SKM-1 (cell line): ENCODE data around the gene ARL8B.
A peak's percentile ranks its signal among the peaks of the same experiment; 100 is the strongest.
"Not testable (repeated sequence)": the region's sequence is repeated elsewhere in the genome, so short reads cannot be mapped to it uniquely, and the experiment has no call there.

Source experiments
- DNase-seq: peaks from one replicate; lab custom pipeline; 2025; ENCODE audit not compliant: unreplicated experiment; lab: John Stamatoyannopoulos, UW

Gene ARL8B

DNA sequence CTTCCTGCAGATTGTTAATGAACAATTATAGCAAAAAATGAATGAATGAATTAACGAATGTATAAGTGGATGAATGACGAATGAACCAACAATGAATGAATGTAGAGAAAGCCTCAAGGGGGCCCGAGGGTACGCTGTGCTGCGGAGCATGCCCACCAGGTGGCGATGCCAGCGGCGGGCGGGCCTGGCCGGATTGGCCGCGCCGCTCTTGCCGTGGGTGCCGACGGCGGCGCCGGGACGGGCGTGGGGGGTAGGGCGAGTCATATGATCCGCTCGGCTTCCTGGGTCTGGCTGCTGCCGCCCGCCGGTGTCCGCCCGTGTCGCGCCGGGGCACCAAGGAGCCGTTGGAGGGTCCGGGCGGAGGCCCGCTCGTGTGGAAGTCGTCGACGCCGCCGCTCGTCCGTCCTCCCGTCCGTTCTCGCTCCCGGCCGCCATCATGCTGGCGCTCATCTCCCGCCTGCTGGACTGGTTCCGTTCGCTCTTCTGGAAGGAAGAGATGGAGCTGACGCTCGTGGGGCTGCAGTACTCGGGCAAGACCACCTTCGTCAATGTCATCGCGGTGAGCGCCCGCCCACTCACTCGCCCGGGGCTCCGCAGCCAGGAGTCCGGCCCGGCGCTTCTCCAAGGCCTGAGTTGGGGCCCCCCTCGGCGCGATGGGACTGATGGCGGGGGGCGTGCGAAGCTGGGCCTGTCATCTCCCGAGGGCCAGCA lies at the start of gene ARL8B:
Gene ARL8B, plus strand, starts transcription at position 263 of the 711 bp plus-strand sequence. Its CDS starts 174 bp downstream, at position 437.
- DNase-seq: peak; percentile 69

DNA sequence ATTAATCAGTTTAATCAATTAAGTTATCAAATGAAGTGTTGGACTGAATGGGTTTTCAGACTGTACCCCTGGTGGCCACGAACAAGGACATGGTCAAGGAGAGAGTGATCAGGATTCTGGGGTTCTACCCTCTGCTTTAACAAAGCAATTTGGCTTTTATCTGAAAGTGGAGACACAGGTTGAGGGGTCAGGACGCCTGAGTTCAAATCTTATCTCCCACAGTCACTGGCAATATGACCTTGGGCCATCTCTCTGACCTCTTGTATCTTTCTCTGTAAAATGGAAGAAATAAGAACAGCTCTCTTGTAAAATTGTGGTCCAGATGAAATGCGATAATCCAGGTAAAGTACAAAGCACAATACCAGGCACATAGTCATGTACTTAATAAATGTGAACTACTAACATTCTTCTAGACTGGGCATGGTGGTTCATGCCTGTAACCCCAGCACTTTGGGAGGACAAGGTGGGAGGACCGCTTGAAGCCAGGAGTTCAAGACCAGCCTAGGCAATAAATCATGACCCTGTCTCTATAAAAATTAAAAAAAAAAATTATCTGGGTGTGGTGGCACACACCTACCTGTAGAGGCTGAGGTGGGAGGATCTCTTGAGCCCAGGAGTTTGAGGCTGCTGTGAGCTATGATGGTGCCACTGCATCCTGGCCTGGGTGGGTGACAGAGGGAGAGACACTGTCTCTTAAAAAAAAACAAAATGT lies 48.6 kb upstream of the ARL8B start:
- no peak for DNase-seq

DNA sequence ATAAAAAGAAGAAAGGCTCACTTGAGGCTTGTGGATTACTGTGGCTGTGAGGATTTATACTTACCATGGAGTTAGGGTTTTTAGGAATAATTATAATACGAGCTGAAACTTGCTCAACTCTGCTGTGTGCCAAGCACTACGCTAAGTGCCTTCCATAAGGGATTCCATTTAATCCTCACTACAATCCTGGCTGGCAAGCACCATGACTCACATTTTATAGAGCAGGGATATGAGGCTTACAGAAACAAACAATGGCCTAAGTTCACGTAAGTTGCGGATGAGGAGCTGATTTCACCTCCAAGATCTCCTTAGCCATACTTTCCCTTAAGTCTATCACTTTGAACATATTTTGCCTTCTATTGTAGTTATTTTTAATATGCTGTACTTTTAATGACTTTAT lies 43.9 kb upstream of the ARL8B start:
- DNase-seq: no peak

GRCh38 chr3:5079761-5080160 lies 42.3 kb upstream of the ARL8B start:
- DNase-seq: no peak

GRCh38 chr3:5080779-5081550 lies 41.1 kb upstream of the ARL8B start:
- DNase-seq: no peak

DNA sequence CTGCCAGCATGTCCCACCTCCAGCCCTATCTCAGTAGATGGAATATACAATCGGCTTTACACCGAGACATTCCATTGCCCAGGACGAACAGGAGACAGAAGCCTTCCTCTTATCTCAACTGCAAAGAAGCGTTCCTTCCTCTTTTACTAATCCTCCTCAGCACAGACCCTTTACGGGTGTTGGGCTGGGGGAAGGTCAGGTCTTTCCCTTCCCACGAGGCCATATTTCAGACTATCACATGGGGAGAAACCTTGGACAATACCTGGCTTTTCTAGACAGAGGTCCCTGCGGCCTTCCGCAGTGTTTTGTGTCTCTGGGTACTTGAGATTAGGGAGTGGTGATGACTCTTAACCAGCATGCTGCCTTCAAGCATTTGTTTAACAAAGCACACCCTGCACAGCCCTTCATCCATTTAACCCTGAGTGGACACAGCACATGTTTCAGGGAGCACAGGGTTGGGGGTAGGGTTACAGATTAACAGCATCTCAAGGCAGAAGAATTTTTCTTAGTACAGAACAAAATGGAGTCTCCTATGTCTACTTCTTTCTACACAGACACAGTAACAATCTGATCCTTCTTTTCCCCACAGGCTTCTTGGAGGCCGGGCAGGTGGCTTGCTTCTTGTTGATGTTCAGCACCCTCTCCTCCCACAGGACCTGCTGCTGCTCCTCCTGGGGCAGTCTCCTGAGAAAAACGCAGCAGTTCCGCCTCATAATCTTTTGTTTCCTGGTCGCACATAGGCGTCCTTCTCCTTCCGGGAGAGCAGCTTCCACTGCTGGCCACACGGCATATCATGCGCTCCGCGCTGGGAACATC lies 39.9 kb upstream of the ARL8B start:
- DNase-seq: peak; percentile 7

DNA sequence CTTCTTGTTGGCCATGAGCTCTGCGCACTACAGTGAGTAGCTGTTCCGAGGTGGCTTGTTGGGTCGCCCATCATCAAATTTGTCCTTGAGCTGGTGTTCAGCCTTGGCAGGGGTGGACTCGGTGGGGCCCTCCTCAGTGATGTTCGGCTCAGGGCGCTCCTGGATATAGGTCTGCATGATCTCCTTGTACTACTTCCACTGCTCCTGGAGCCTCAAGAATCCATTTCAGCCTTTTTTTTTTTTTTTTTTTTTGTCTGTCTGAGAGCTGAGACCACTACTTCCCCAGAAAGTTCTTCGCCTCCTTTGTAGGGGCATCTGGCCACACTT lies 39.3 kb upstream of the ARL8B start:
- no peak for DNase-seq

DNA sequence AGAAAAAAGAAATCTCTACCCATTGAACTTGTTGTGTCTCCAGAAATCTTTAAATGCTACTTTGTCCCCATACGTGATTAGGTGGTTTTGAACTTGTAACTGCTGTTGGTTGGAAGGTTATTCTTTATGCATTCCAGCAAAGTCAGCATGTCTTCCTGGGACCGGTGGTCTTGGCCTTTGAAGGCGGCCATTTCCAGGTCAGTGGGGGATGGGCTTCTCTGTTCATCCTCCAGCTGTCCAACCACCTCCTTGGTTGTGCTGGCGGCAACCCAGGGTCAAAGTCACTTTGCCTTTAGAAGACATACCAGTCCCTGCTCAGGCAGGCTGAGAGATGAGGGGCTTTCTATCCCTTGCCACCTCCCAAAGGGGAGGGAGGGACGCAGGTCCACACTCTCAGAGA lies 37.9 kb upstream of the ARL8B start:
- DNase-seq: no peak

DNA sequence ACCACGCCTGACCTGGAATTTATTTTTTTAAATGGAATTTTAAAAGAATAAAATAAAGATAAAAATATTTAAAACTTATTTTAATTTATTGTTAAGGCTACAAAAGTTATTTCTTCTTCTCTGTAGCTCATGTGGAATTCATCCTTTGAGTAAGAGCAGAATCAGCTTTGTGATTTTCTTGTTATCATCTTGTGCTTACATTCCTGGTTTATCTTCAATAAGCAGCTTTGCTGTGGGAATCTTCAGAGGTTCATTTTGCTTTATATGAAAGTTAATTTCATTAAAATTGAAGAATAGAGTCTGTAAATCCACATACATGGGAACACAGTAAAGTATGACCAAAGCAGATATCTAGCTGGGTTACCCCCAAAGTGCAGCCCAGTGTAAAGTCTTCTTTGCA lies 35.4 kb upstream of the ARL8B start:
- no peak for DNase-seq

DNA sequence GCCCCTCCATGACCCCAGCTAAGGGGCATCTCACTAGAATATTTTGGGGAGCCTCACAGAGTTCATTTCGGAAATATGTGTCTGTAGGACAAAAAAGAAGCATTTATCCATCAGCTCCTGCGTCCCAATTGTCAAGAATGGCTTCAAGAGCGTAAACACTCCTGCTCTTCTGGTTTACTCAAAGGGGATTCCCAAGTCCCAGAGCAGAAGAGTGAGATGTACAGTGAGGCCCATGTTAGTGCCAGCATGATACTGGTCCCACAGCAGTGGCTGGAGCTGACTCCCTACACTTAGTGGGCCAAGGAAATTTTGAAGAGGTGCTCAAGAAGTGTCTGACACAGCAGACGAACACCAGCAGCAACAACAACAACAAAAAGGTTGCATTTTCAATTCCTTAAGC lies 34.9 kb upstream of the ARL8B start:
- DNase-seq: no peak

GRCh38 chr3:5090197-5090596 lies 31.9 kb upstream of the ARL8B start:
- no peak for DNase-seq

DNA sequence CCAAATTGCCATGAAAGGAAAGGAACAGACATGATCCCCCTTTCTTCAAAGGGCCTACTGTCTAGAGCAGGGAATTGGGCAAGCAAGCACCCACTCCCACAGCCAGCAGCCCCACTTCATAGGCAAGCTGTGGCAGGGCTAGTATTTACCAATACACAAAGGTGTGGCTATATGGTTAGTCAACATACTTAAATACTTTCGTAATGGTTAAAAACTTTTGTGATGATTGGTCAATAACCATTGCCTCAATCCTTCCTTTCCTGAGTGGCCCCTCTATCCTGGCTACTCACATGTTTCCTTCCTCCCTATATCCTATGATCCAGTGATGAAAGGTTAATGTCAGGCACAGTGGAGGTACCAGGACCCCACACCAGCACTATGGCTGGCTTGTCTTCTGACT lies 30.1 kb upstream of the ARL8B start:
- no peak for DNase-seq

DNA sequence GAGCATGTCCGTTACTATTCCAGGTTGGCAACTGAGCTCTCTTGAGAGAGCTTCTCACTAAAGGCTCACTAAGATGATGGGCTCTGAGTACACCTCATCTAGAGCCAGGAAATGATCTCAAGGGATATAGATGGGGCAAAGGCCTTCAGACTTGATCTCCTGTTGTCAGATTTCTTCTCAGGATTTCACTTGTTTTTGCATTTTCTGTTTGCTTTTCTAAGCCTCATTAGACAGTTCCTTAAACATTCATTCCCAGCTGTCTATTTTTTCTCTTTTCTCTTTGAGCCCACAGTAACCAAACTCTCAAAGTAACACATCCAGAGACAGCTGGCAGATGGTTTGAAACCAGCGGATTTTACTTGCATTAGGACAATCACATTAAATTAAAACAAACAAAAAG lies 28.4 kb upstream of the ARL8B start:
- no peak for DNase-seq

DNA sequence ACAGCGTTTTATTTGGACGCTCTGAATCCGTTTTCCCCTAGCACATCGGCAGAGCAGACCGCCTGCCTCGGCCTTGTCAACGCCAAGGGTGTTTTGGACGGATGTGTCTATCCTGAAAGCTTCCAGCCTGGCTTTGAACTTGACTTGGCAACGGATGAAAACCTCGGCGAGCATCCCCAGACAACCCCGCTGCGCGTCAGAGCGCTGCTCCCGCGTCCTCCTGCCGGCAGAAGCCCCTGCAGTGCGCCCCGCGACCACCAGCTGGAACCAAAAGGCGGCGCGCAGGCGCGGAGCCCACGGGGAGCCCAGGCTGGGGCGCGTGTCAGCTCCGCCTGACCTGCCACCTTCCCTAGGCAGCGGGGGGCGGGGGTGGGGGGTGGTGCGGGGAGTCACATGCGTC lies 26.2 kb upstream of the ARL8B start:
- DNase-seq: no peak

GRCh38 chr3:5096336-5097008 lies 25.6 kb upstream of the ARL8B start:
- no peak for DNase-seq

DNA sequence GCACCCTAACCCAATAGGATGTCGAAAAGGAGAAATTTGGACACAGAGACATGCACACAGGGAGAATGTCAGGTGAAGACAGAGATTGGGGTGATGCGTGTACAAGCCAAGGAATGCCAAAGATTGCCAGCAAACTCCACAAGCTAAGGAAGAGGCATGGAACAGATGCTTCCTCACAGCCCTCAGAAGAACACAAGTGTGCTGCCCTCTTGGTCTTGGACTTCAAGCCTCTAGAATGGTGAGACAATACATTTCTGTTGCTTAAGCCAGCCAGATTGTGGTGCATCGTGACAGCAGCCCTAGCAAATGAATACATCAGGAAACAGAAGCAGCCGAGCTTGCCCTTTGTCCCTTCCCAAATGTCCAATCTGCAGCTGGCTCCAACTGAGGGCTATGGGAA lies 23.7 kb upstream of the ARL8B start:
- DNase-seq: no peak

- no peak for DNase-seq
Observed at GRCh38 chr3:5102532-5102931, 19.6 kb upstream of the ARL8B start.

GRCh38 chr3:5103743-5104142 lies 18.3 kb upstream of the ARL8B start:
- DNase-seq: no peak

DNA sequence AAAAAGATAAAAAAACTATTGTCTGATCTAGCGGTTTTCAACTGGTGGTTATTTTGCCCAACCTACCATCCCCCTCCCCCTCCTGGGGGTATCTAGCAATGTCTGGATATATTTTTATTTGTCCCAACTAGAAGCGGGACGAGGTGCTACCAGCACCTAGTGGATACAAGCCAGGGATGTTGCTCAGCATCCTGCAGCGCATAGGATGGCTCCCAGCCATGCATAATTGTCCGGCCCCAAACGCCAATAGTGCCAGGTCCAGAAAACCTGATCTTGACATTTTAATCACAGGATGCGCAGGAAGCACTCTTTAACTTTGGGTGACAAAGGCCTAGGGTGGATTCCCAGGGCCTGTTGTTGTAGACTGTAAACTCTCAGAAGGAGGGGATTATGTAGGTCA lies 17.0 kb upstream of the ARL8B start:
- no peak for DNase-seq

- DNase-seq: not testable (repeated sequence)
Observed at GRCh38 chr3:5106371-5106770, 15.7 kb upstream of the ARL8B start.

GRCh38 chr3:5106933-5107334 lies 15.2 kb upstream of the ARL8B start:
- DNase-seq: not testable (repeated sequence)
